HG03060 (cell line): Measurements from ENCODE around the gene NDUFAF8.

ENCODE experiments used
- ATAC-seq: cut with Tn5 transposase; IDR thresholded peaks from one replicate; pipeline ENCODE4 v1.9.1; 2021; ENCODE audit warnings: low read depth, moderate number of reproducible peaks; ENCODE audit not compliant: unreplicated experiment

Gene NDUFAF8

DNA sequence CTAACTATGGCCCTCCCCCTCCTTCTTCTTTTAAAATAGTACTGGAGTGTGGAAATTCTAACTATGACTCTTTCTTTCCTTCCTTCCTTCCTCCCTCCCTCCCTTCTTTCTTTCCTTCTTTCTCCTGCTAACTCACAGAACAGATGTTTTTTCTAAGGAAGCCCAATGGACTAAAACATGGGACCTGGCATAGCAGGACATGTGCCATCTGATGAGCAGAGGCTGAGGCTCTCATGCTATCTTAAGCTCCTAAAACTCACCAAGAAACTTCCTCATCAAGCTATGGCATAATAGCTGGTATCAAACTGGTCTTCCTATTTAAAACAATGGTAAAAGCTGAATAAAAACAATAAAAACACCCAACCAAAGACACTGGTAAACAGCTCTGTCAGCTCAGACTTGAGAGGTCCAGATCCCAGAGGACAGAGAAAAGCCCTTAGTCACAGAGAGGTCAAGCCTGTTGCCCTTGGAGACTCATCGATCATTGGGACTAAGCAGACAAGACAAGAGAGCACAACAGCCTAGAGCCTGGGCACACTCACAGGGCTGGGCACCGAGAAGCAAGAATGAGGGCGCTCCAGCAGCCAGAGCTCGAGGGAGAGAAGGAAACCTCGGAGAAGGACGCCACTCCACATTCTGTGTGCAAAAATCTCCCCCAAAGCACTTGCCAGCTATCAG, 28.4 kb downstream of the NDUFAF8 start:
- no peak for ATAC-seq

DNA sequence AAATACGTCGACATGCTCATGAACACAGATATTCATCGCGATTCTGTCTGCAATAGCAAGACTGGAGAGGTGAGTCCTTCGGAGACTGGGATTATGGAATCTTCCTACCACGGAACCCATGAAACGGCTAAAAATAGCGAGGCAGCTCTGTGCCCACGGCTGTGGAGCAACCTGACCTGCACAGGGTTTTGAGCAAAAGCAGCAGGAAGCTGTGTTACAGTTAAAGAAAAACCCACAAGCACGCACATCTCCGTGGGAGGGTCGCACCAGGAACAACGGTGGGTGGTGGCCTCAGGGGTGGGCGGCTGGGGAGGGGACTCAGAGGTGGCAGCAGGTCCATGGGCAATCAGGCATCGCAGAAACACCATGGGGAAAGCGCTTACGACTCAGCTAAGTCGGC, 31.2 kb downstream of the NDUFAF8 start:
- no peak for ATAC-seq

DNA sequence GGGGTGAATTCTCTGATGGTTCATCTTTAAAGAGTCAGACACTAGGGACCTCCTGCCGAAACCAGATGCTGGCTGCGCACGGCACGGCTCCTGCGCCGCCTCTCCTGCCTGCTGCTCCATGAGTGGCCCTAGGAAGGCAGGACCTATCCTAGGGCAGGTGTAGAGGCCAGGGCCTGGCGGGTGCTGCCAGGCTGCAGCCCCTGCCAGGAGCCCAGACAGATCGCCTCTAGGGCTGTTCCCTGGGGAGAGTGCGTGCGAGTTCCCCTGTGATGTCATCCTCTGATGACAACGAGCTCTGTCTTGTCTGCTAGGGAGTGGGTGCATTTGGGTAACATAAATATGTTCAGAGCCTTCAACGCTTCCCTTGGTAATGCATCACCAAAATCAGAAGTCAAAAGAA, 32.1 kb downstream of the NDUFAF8 start:
- ATAC-seq: no peak

DNA sequence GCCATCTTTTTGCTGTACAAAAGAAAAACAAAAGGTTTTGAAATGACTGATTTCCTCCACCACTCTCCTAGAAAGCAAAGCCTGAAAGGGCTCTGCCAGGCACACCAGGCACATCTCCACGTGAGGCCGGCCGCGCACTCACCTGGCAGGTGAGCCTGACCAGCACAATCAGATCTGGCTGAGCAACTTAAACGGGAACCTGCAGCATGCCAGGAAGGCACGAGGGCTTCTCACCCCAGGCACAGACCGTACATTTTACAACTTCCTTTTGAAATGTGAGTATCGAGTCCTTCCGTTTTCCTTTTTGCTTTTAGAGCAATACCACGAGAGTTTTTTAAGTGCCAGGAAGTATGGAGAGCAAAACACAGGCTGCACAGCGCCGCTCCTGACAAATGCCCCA, 33.5 kb downstream of the NDUFAF8 start:
- no peak for ATAC-seq

DNA sequence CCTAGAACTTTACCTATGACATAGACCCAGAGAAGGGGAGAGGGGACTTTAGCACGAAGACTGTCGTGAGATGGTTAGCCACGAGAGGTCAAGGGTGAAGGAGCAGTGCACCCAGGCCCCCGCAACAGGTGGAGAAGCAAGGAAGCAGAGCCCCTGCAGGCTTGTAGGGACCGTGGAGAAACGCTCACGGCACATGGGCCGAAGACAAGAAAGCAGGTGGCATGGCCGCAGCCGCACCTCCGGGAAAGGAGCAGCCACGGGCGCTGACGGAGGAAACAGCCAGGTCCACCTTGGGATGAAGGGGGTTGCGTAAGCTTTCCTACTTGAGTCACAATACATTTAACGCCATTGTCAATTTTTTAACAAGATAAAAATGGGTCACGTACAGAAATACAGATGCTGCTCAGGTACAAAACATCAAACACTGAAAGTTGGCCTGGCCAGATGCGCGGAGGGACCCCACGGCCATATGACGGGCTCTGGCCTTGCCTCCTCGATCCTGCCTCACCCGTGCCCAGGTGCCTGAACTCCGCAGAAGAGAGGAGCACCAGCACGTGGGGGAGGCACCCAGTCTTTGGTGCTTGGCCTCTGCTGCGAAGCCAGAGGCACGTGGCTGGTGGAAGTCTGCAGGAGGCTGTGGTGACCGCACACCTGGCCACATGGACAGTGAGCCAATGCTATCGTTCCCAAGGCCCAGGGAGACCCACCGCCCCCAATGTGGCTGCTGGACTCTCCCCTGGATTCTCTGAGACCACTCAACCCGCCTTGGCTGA, 34.8 kb downstream of the NDUFAF8 start:
- no peak for ATAC-seq

DNA sequence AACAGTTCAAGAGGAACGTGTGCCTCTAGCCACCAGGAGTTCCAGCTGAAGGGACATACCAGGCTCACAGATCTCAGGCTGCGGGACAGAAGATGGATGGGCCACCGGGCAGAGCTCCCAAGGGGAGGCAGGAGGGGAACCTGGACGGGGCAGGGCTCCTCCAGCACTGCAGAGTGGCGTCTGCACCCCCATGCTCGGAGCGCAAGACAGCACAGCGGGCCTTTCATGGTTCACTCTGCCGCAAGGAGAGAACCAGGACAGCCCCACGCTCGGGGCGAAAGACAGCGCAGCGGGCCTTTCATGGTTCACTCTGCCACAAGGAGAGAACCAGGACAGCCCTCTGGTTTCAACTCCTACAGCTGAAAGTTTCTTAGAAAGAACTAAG, 35.3 kb downstream of the NDUFAF8 start:
- ATAC-seq: no peak

DNA sequence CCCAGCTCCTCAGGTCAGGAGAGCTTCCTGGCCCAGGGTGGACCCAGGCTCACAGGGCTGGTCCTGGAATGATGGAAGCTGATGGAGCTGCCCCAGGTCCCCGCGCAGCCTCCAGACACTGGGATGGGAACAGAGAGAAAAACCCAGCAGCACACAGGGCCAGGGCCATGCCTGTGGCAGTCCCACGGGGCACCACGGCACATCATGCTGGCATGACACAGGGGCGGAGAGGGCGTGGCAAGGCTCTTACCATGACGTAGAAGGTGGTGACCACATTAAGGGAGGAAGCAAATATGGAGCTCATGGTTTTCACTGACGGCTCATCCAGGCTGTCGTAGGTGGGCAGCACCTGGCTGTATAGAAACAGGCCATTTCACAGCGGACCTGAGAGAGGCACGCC, 37.7 kb downstream of the NDUFAF8 start:
- no peak for ATAC-seq

DNA sequence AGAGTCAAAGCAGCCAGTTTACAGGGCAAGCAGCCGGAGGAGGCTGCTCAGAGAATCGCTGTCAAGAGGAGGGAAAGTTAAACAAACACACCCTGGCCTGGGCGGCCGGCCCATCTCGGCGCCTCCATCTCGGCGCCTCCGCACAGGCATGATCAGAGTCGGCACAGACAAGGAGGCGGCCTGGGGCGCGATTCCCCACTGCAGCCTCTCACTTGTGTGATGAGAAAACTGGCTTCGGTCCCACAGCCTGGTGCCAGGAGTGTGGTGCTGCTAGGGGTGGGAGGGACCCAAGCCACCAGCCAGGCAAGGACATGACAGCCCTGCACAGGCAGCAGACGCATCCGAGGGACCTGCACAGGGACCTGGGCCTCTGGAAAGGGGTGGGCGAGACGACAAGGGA, 38.3 kb downstream of the NDUFAF8 start:
- no peak for ATAC-seq

DNA sequence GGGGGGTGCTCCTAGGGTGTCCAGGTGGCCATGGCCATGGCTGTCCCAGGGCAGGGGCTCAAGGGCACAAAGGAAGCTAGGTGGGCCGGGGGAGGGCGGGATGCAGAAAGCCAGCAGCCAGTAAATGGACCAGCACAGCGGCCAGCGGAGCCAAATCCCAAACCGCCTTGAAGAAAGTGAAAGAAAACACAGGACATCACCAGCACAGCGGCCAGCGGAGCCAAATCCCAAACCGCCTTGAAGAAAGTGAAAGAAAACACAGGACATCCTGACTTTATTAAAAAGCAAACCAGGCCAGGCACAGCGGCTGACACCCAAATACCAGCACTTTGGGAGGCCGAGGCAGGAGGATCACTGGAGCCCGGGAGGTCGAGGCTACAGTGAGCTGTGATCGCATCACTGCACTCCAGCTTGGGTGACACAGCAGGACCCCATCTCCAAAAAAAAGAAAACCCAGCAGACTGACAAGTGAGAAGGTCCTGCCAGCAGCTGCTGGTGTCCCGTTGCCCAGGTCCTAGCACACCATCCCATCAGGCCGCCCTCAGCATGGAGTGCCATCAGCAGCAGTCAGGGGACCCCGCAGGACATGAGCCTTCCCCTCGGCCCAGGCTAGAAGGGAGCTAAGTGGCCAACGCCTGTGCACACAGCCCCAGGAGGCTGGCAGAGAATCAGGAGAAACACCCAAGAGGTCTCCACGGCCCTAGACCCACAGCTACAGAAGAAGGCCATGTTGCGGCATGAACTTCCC, 39.0 kb downstream of the NDUFAF8 start:
- ATAC-seq: no peak

DNA sequence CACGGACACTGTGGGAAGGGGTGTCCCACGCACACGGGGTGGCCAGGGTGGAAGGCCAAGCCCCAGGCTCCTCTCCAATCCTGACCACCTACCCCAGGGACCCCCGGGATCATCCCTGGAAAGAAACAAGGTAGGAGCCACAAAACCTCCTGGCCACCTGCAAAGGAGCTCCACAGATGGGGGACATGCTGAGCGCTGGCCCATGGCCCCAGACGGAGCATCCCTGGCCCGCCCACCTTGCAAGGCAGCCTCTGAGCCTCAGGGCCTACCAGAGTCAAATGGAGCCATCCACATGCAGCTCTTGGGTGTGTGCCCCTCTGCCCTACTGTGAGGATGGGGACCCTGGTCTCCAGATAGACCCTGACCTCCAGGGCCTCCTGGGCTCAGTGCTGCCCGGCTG, 39.7 kb downstream of the NDUFAF8 start:
- ATAC-seq: no peak

DNA sequence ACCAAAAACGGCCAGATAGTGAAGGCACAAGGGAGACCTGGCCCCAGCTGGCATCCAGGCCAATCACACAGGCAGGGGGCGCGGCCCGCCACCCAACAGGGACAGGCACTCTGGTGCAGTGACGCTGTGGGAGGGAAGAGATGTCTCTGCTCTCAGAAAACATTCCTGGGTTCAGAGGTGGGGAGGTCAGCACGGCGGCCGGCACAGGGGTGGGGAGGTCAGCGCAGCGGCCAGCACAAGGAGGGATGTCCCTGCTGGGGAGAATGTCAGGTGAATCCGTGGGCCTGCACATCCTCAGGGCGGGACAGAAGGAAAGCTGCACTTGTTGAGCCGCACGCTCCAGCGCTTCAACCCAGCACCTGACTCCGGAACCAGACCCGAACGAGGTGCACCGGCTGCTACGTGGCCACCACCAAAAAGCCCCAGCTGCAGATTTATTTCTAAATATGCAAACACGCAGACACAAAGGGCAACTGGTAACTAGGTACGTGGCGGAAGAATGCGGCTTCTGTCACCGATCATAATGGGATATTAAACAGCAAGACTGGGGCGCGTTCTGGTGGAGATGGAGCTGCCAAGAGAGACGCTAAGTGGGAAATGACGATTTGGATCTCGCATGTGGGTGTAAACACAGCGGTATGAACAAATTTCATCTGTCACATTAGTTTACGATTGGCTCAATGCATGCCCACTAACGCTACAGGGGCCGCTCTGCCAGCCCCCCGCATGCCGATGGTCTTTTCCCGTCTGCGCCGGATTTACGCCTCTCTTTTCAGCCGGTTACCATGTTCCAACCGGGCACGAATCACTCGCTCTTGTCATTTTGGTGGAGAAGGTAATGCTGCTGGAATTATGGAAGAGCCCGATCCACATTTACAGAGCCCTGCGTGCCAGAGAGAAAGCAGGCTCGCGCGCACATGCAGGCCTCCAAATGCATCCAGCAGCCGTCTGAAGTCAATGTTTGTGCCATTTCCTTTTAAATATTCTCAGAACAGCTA, 40.5 kb downstream of the NDUFAF8 start:
- ATAC-seq: no peak

DNA sequence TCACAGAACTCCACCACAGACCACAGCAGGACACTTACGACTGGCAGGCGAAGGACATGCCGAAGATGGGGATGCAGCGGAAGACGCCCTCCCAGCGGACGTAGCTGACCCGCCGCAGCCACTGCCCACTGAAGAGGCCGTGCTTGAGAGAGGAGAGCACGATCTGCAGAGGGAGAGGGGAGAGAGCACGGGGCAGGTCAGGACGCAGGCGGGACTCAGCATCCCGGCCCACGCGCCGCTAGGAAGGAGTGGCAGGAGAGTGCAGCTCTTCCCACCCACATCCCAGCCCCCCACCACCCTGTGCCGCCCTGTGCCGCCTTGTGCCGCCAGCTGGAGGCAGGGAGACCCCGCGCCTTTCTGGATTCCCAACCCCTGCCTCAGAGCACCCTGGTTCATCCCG, 41.5 kb downstream of the NDUFAF8 start:
- ATAC-seq: no peak

DNA sequence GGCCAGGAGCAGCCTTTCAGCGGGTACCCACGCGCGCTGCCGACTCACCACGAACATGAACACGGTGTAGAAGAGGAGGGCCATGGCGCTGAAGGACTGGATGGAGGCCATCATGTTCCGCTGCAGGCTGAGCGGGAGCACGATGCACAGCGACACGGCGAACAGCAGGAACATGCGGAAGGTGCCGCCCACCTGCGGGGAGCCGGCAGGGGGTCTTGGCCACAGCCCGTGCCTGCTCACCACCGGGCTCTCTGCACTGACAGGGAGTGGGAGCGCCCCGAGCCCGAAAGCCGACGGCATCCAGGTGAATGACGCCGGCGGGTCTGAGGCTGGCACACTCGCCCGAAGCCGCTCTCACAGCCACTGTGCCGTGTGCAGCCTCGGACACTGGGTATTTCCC, 43.0 kb downstream of the NDUFAF8 start:
- no peak for ATAC-seq

DNA sequence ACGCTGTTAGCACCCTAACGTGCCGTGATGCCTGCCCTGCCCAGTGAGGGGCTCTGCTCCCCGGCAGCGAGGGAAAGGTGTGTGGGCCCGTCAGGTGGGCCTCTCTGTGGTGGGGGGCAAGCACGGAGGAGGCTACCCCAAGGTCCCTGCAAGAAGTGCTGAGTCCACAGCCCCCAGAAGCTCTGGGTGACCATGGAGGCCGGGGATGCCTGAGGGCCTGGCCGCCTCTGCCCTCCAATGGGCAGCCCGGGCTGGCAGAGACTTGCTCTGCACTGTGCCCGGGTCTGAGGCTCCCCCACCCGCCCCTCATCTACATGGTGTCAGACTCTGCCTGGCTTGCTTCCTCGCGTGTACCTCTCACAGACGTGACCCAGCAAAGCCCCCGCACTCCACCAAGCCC, 43.8 kb downstream of the NDUFAF8 start:
- ATAC-seq: no peak

DNA sequence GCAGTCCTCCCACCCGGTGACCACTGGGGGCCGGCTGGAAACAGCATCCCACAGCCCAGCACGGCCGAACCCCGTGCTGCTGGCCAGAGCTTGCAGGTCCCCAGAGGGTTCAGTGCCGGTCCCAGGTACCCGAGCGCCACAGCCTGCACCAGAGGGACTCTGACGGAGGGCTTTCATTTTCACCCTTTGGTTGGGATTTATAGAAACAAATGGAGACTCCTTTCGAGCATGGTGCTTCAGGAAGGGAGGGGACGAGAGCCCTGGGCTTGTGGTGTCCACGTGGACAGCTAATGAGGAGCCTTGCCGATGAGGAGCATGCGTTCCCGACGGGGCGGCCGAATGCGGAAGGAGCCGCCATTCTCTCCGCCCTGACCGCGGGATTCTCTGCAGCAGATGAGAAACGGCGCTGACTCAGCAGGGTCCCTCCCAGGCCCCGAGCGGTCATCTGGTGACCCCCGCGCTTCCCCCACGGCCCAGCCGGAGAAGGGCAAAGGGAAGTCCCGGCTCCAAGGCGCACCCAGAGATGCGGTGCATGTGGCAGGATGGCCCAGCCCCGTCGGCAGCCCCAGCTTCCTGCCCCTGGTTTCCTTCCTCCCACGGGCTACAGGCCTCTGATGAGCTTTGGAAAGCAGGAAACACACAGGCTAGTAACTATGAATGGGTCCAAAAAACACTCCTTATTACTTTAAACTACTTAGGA, 46.2 kb downstream of the NDUFAF8 start:
- ATAC-seq: no peak

DNA sequence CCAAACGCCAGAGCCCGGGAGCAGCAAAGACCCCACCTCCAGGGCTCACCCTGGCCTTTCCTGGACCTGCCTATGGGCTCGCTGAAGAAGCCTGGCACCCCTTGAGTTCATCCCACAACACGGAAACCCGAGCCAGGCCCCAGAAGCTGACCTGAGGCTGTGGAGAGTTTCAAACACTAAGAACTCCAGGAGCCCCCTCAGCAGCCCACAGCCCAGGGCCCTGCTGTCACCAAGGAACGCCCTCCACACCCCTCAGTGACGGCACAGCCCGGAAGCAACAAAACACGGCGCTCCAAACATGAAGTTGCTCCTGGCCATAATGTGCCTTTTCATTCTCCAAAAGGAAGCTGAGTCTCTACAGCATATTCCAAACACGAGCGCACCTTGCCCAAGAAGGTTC, 46.8 kb downstream of the NDUFAF8 start:
- ATAC-seq: no peak

DNA sequence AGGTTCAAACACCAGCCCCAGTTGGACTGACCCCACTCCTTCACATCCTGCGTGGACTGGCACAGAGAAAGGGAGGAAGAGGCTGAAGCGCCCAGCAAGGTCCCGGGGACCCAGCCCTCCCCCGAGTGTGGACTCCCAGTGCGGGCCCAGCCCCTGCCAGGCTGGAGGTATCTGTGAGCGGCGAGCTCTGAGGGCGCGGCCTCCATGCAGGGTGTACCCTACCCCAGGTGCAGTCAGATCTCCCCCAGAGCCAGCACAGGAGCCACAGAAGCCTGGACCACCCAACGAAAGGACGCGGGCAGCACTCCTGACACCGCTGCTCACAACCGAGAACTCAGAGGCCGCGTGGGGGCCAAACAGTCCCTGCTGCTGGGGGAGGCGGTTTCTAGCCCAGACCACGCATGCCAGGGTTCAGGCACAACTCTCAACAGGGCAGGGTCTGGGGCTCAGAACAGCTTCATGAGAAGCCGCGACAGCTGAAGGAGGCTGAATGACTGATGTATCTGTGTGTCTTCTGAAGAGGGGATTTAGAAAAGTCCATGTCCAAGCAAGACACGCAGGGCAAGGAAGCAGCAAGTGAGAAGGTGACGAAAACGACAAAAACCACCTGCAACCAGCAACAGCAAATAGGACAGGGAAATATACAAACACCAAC, 47.5 kb downstream of the NDUFAF8 start:
- ATAC-seq: no peak

DNA sequence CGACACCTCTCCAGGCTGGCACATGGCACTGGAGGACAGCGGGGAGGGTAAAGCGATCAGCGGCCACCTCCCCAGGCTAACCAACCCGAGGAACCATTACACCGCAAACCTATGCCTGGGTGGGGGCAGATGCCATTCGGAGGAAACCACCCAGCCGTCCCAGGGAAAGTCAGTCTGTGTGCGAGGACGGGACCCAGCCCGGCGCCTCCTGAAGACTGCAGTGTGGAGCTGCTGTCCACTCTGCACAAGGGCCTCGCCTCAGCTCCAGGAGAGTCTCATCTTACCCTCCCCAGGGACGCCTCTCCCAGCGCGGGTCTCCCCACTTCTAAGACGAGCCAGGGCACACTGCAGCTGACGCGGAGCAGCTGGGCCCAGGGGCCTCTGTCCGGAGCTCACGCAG, 48.0 kb downstream of the NDUFAF8 start:
- ATAC-seq: no peak

DNA sequence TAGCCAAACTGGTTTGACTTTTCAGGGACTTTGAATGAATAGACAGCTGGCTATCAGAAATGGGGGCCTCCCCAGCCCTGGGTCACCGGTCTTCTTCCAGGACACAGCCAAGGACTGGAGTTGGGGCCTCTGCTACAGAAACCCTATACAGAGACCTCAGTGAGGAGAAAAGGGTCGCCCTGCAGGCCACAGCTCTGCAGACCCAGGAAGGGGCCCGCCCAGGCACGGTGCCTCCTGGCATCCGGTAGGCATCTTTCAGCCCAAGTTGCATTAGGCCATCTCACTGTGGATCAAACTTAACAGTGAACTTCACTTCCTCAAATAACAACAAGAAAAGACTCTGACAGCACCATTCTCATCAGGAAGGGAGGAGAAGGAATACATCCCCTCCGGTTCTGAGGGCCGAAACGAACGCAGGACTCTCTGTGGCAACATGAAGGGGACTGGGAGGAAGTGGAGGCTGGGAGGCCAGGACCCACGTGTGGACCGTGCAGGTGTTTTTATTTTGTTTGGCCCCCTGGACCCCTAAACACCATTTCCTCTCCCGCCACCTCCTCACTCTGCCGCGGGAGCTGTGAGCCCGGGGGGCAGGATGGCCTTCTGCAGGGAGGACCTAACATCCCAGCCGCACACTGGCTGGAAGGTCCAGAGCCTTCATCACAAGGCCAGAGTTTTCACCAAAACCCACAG, 48.8 kb downstream of the NDUFAF8 start:
- ATAC-seq: no peak
